DND-41 (cell line): Measurements from ENCODE around the gene VAMP4.
"Not testable (repeated sequence)": the region's sequence is repeated elsewhere in the genome, so short reads cannot be mapped to it uniquely, and the experiment has no call there.

Experiments
- ATAC-seq: fragments of 200-7000 bp; cut with Tn5 transposase; 3 replicates; pipeline ENCODE4 v1.9.1; 2021; ENCODE audit warnings: low read depth; ENCODE audit not compliant: insufficient read depth
- DNase-seq: peaks from one replicate; pipeline ENCODE4 v3.0.0-alpha.2; 2020
- H2AFZ ChIP-seq: 2 replicates; pipeline ENCODE4 v1.6.0; 2012; ENCODE audit warnings: low read depth, low read length
- H3K27ac ChIP-seq: 2 replicates; pipeline ENCODE4 v1.5.1; 2012; ENCODE audit warnings: low read length, inconsistent platforms
- H3K27me3 ChIP-seq: fragments of 200-600 bp; sonication (generic); 2 replicates; pipeline ENCODE4 v1.6.0; 2012; ENCODE audit warnings: low read length, mild to moderate bottlenecking, inconsistent platforms; ENCODE audit not compliant: insufficient read depth, poor library complexity
- H3K36me3 ChIP-seq: 2 replicates; pipeline ENCODE4 v1.5.1; 2012; ENCODE audit warnings: low read length, inconsistent platforms; ENCODE audit not compliant: insufficient read depth
- H3K4me1 ChIP-seq: 2 replicates; pipeline ENCODE4 v1.5.1; 2012; ENCODE audit warnings: mild to moderate bottlenecking, low read length; ENCODE audit not compliant: insufficient read depth
- H3K4me2 ChIP-seq: 2 replicates; pipeline ENCODE4 v1.6.0; 2012; ENCODE audit warnings: mild to moderate bottlenecking, moderate library complexity, low read length, inconsistent platforms; ENCODE audit not compliant: insufficient read depth
- H3K4me3 ChIP-seq, 2 experiments: fragments of 200-600 bp in 1 of 2; shearing (Covaris generic) in 1 of 2; 2 replicates each; pipeline ENCODE4 v1.5.1; 2012 to 2016; ENCODE audit warnings: inconsistent platforms in 2 of 2, low read length in 2 of 2, mild to moderate bottlenecking in 2 of 2, low read depth in 1 of 2, moderate library complexity in 1 of 2
- H3K79me2 ChIP-seq: 2 replicates; pipeline ENCODE4 v1.6.0; 2012; ENCODE audit warnings: low read length, inconsistent platforms; ENCODE audit not compliant: insufficient read depth
- H3K9ac ChIP-seq: 2 replicates; pipeline ENCODE4 v1.6.0; 2012; ENCODE audit warnings: low read depth, mild to moderate bottlenecking, inconsistent platforms, low read length, moderate library complexity
- H3K9me3 ChIP-seq: 2 replicates; pipeline ENCODE4 v1.5.1; 2012; ENCODE audit warnings: low read length, moderate library complexity, mild to moderate bottlenecking, inconsistent platforms; ENCODE audit not compliant: insufficient read depth, severe bottlenecking
- H4K20me1 ChIP-seq: 2 replicates; pipeline ENCODE4 v1.6.0; 2012; ENCODE audit warnings: low read length; ENCODE audit not compliant: insufficient read depth
- CTCF ChIP-seq: IDR thresholded peaks from 2 replicates; pipeline ENCODE4 v1.5.1; 2012; ENCODE audit warnings: borderline replicate concordance, low read length, moderate library complexity, mild to moderate bottlenecking; ENCODE audit not compliant: poor library complexity, severe bottlenecking; ENCODE audit errors: extremely low read depth
- EZH2 ChIP-seq: IDR thresholded peaks from 3 replicates; pipeline ENCODE4 v1.6.1; 2012; ENCODE audit warnings: borderline replicate concordance, low read depth, mild to moderate bottlenecking, moderate library complexity, low read length, inconsistent platforms; ENCODE audit not compliant: severe bottlenecking

Gene VAMP4

DNA sequence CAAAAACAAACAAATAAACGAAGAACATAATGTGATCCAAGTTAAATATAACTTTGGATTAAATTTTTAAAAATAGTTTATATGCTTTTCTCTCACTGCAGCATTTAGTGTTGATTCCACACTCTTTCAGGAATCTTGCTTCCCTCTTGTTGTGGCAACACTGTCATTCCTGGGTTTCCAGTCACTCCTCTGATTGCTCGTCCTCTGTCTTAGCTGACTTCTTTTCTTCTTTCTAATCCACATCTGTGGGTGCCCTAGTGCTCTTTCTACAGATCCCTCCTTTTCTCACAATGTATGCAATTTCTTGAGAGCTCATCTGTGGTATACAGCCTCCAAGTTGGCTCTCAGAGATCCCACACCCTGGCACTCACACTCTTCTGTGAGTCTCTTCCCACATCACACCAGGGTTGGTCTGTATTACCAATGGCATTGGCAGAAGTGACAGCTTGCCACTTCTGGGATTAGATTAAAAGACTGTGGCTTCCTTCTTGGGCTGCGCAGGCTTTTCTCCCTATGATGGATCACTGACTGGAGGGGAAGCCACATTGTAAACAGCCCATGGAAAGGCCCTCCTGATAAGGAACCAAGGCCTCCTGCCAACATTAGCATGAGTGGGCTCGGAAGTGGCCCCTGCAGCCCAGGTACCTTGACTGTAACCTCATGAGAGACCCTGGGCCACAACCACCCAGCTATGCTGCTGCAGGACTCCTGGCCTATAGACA, 77.8 kb downstream of the VAMP4 start:
- no peak overlapping the region for H3K27ac ChIP-seq

GRCh38 chr1:171663036-171663853, 78.6 kb downstream of the VAMP4 start:
- H3K4me3 ChIP-seq, result no peak overlapping the region
- no peak overlapping the region for H3K4me2 ChIP-seq
- H3K79me2 ChIP-seq, result no peaks in the 10 kb centered on the region
- no peak overlapping the region for H2AFZ ChIP-seq
- H3K9me3 ChIP-seq, result no peaks in the 10 kb centered on the region
- DNase-seq (no peak), ATAC-seq (no peak)
- H3K27me3 ChIP-seq, result no peaks in the 10 kb centered on the region
- H3K4me1 ChIP-seq, result no peaks in the 10 kb centered on the region
- H3K36me3 ChIP-seq, result no peaks in the 10 kb centered on the region
- H3K9ac ChIP-seq, result no peak overlapping the region
- no peak overlapping the region for H3K27ac ChIP-seq
- no peaks in the 10 kb centered on the region for H4K20me1 ChIP-seq
- TF ChIP-seq EZH2, result no peak
- no peak for TF ChIP-seq CTCF

More for the DNA sequence above, 77.8 kb downstream of the VAMP4 start:
- no peak for ATAC-seq
- no peak overlapping the region for H3K4me2 ChIP-seq
- no peak for DNase-seq
- H3K36me3 ChIP-seq, result no peaks in the 10 kb centered on the region
- H3K9me3 ChIP-seq, result no peaks in the 10 kb centered on the region
- no peaks in the 10 kb centered on the region for H3K79me2 ChIP-seq
- H4K20me1 ChIP-seq, result no peaks in the 10 kb centered on the region
- no peak overlapping the region for H3K4me3 ChIP-seq
- H3K27me3 ChIP-seq, result no peaks in the 10 kb centered on the region
- H3K9ac ChIP-seq, result no peak overlapping the region
- no peaks in the 10 kb centered on the region for H3K4me1 ChIP-seq
- TF ChIP-seq EZH2 (no peak), CTCF (no peak)
- no peak overlapping the region for H2AFZ ChIP-seq

GRCh38 chr1:171661076-171661650, 80.7 kb downstream of the VAMP4 start:
- Histone ChIP-seq H3K79me2 (no peaks in the 10 kb centered on the region), H4K20me1 (no peaks in the 10 kb centered on the region), H3K4me2 (no peak overlapping the region), H3K9ac (no peak overlapping the region), H3K36me3 (no peaks in the 10 kb centered on the region), H3K27ac (no peak overlapping the region), H3K27me3 (no peaks in the 10 kb centered on the region), H3K4me3 (no peak overlapping the region), H2AFZ (no peak overlapping the region), H3K4me1 (no peaks in the 10 kb centered on the region), H3K9me3 (no peaks in the 10 kb centered on the region)
- TF ChIP-seq EZH2, result no peak
- ATAC-seq (no peak), DNase-seq (no peak)

DNA sequence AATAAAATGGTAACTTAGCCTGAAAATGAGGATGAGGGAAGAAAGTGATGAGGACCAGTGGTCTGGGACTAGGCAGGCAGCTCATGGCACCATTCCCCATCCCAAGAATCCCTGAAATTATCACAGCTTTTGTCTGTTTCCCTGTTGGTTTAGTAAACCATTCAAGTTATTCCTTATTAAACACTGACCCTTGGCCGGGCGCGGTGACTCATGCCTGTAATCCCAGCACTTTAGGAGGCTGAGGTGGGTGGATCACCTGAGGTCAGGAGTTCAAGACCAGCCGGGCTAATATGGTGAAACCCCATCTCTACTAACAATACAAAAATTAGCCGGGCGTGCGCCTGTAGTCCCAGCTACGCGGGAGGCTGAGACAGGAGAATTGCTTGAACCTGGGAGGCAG, 85.7 kb downstream of the VAMP4 start:
- H3K4me1 ChIP-seq, ATAC-seq, H3K9ac ChIP-seq, H2AFZ ChIP-seq, H3K9me3 ChIP-seq, DNase-seq, H3K36me3 ChIP-seq, H3K4me3 ChIP-seq, H3K79me2 ChIP-seq, H3K27ac ChIP-seq, H3K4me2 ChIP-seq, H4K20me1 ChIP-seq: not testable (repeated sequence)
- peaks cover 32% of the 10 kb centered on the region for H3K27me3 ChIP-seq
